ENCODE results near the gene INAFM1. TPM values are rescaled to one million over a fixed set of nuclear protein-coding genes. Genes with fewer than 3 reads are reported as not detected.
"Not testable (repeated sequence)": the region's sequence is repeated elsewhere in the genome, so short reads cannot be mapped to it uniquely, and the experiment has no call there.

Gene INAFM1
- total RNA-seq, 3 donors from 2014 or later (not counting 1 experiment from before 2014, with no cell fraction given), result 9.1 to 10.3 (median 9.5) TPM

DNA sequence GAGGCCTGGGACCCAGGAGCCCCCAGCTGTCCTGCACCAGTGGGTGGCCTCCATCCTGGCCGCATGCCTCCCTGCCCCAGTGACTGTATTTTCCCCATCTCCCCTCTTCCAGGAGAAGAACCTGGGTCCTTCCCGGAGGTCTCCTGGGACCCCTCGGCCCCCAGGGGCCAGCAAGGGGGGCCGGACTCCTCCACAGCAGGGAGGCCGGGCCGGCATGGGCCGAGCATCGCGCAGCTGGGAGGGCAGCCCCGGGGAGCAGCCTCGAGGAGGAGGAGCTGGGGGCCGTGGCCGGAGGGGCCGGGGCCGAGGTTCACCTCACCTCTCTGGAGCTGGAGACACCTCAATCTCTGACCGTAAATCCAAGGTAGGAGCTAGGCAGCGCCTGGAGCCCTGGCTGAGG, 14.2 kb upstream of the INAFM1 start:
- 97% methylated on average over 17 of the region's 17 CpGs for WGBS (ENCODE audit: insufficient coverage)
- Histone ChIP-seq H3K4me1 (ENCODE audit: control insufficient read depth, insufficient read depth, low read length) (peaks cover 43% of the 10 kb centered on the region), H3K4me3 (ENCODE audit: low read length) (no peak overlapping the region), H3K36me3 (ENCODE audit: control insufficient read depth, insufficient read depth, low read length) (peaks cover 36% of the 10 kb centered on the region), H3K27ac (ENCODE audit: low read length) (no peak overlapping the region), H3K27me3 (ENCODE audit: control insufficient read depth, insufficient read depth, low read length) (no peaks in the 10 kb centered on the region), H3K9me3 (ENCODE audit: control insufficient read depth, insufficient read depth, low read length) (no peaks in the 10 kb centered on the region)
- ATAC-seq, result no peak
- Mint-ChIP-seq H3K27ac (peak overlapping the region in 1 of 2 donors; percentile 8), H3K36me3 (no peaks in the 10 kb centered on the region), H3K9me3 (no peaks in the 10 kb centered on the region), H3K4me1 (peaks cover 46 to 49% of the 10 kb centered on the region in 2 donors), H3K27me3 (ENCODE audit: low read depth in 2 of 2) (no peaks in the 10 kb centered on the region), H3K4me3 (no peak overlapping the region)
- DNase-seq, result no peak
- intact Hi-C loops (cut with micrococcal nuclease), result no loop called here
- TF ChIP-seq, protein P1, sequence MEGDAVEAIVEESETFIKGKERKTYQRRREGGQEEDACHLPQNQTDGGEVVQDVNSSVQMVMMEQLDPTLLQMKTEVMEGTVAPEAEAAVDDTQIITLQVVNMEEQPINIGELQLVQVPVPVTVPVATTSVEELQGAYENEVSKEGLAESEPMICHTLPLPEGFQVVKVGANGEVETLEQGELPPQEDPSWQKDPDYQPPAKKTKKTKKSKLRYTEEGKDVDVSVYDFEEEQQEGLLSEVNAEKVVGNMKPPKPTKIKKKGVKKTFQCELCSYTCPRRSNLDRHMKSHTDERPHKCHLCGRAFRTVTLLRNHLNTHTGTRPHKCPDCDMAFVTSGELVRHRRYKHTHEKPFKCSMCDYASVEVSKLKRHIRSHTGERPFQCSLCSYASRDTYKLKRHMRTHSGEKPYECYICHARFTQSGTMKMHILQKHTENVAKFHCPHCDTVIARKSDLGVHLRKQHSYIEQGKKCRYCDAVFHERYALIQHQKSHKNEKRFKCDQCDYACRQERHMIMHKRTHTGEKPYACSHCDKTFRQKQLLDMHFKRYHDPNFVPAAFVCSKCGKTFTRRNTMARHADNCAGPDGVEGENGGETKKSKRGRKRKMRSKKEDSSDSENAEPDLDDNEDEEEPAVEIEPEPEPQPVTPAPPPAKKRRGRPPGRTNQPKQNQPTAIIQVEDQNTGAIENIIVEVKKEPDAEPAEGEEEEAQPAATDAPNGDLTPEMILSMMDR (IDR thresholded peaks at IDR 0.05), result no peak

DNA sequence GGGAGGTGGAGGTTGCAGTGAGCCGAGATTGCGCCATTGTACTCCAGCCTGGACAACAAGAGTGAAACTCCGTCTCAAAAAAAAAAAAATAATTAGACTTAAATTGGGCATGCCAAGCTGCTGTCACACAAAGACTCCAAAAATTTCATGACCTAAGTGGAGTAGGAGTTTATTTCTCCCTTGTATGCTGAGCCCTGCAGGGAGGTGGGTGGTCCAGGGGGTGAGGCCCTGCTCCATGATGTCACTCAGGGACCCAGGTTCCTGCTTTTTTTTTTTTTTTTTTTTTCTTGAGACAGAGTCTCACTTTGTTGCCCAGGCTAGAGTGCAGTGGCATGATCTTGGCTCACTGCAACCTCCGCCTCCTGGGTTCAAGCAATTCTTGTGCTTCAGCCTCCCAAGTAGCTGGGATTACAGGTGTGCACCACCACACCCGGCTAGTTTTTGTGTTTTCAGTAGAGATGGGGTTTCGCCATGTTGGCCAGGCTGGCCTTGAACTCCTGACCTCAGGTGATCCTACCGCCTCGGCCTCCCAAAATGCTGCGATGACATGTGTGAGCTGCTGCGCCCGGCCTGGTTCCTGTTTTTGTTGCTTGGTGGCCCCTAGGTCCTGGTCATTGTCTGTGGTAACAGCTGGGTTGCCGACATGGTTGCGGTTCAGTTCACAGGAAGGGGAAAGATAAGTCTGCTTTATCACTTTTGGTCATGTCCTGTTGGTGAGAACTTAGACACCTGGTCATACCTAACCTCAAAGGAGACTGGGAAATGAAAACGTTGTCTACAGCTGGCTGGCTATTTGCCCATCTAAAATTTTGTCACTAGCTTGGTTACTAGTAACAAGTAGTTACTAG, 12.5 kb upstream of the INAFM1 start:
- DNase-seq; H3K9me3 Mint-ChIP-seq; H3K27me3 ChIP-seq (ENCODE audit: control insufficient read depth, insufficient read depth, low read length); H3K27ac ChIP-seq (ENCODE audit: low read length); H3K36me3 Mint-ChIP-seq; H3K27me3 Mint-ChIP-seq (ENCODE audit: low read depth in 2 of 2); H3K9me3 ChIP-seq (ENCODE audit: control insufficient read depth, insufficient read depth, low read length); H3K4me3 Mint-ChIP-seq; H3K4me3 ChIP-seq (ENCODE audit: low read length); intact Hi-C loops (cut with micrococcal nuclease): not testable (repeated sequence)
- H3K4me1 ChIP-seq (ENCODE audit: control insufficient read depth, insufficient read depth, low read length), result peaks cover 34% of the 10 kb centered on the region
- peak overlapping the region; percentile 29 to 78 for H3K27ac Mint-ChIP-seq
- peaks cover 41% of the 10 kb centered on the region for H3K36me3 ChIP-seq (ENCODE audit: control insufficient read depth, insufficient read depth, low read length)
- peaks cover 37% of the 10 kb centered on the region in 2 donors for H3K4me1 Mint-ChIP-seq
- 51% methylated on average over 11 of the region's 14 CpGs for WGBS (ENCODE audit: insufficient coverage)
- peak; percentile 52 to 91 (median 68) for ATAC-seq

DNA sequence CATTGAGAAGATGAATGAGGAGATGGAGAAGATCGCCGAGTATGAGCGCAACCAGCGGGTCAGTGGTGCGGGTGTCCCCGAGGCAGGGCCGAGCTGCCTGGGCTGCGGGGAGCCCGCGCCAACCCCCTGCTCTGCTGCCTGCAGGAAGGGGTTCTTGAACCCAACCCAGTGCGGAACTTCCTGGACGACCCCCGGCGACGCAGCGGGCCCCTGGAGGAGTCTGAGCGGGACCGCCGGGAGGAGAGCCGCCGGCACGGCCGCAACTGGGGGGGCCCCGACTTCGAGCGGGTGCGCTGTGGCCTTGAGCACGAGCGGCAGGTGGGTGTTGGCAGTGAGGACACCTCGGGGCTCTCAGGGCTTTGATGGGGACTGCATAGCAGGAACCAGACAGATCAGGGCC, 10.1 kb upstream of the INAFM1 start:
- H3K9me3 ChIP-seq (ENCODE audit: control insufficient read depth, insufficient read depth, low read length), result no peaks in the 10 kb centered on the region
- H3K27ac Mint-ChIP-seq, result no peak overlapping the region
- H3K27ac ChIP-seq (ENCODE audit: low read length), result no peak overlapping the region
- DNase-seq (no peak), ATAC-seq (no peak)
- H3K4me1 Mint-ChIP-seq, result peaks cover 14% of the 10 kb centered on the region in 2 donors
- TF ChIP-seq, protein P1 (IDR thresholded peaks at IDR 0.05), result no peak
- intact Hi-C loops (cut with micrococcal nuclease), result no loop called here
- H3K27me3 Mint-ChIP-seq (ENCODE audit: low read depth in 2 of 2), result no peaks in the 10 kb centered on the region
- peaks cover 37% of the 10 kb centered on the region for H3K36me3 ChIP-seq (ENCODE audit: control insufficient read depth, insufficient read depth, low read length)
- H3K4me1 ChIP-seq (ENCODE audit: control insufficient read depth, insufficient read depth, low read length), result peaks cover 20% of the 10 kb centered on the region
- WGBS (ENCODE audit: insufficient coverage), result 97% methylated on average over 30 of the region's 30 CpGs
- no peak overlapping the region for H3K4me3 Mint-ChIP-seq
- no peaks in the 10 kb centered on the region for H3K27me3 ChIP-seq (ENCODE audit: control insufficient read depth, insufficient read depth, low read length)
- H3K4me3 ChIP-seq (ENCODE audit: low read length), result no peak overlapping the region
- H3K9me3 Mint-ChIP-seq, result no peaks in the 10 kb centered on the region
- no peaks in the 10 kb centered on the region for H3K36me3 Mint-ChIP-seq

DNA sequence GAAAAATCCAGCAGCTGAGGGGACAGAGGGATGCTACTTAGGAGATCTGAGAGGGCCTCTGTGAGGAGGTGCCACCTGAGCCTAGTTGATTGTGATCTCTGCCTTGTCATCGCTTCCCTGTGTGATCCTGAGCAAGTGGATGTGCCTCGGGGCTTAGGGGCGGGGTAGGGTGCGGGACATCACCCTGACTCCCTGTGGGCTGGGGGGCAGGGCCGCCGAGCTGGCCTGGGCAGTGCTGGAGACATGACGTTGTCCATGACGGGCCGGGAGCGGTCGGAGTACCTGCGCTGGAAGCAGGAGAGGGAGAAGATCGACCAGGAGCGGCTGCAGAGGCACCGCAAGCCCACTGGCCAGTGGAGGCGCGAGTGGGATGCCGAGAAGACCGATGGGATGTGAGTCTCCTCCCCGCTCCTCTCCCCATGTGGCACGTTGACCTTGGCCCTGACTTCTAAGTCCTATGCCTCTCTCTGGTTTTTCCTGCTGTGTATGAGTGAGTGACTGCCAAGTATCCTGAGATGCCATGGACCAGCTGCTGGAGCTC, 8.2 kb upstream of the INAFM1 start:
- Mint-ChIP-seq H3K27ac (no peak overlapping the region), H3K36me3 (no peaks in the 10 kb centered on the region), H3K9me3 (no peaks in the 10 kb centered on the region), H3K4me1 (peaks cover 0 to 9% of the 10 kb centered on the region in 2 donors), H3K4me3 (no peak overlapping the region), H3K27me3 (ENCODE audit: low read depth in 2 of 2) (no peaks in the 10 kb centered on the region)
- intact Hi-C loops (cut with micrococcal nuclease), result no loop called here
- Histone ChIP-seq H3K4me3 (ENCODE audit: low read length) (no peak overlapping the region), H3K9me3 (ENCODE audit: control insufficient read depth, insufficient read depth, low read length) (no peaks in the 10 kb centered on the region), H3K4me1 (ENCODE audit: control insufficient read depth, insufficient read depth, low read length) (peaks cover 16% of the 10 kb centered on the region), H3K36me3 (ENCODE audit: control insufficient read depth, insufficient read depth, low read length) (peaks cover 34% of the 10 kb centered on the region), H3K27ac (ENCODE audit: low read length) (no peak overlapping the region), H3K27me3 (ENCODE audit: control insufficient read depth, insufficient read depth, low read length) (no peaks in the 10 kb centered on the region)
- WGBS (ENCODE audit: insufficient coverage), result 97% methylated on average over 21 of the region's 21 CpGs
- DNase-seq (no peak), ATAC-seq (no peak)
- TF ChIP-seq, protein P1 (IDR thresholded peaks at IDR 0.05), result no peak
